ENCODE measurements around the gene SPATA25. TPM values are rescaled to one million over a fixed set of nuclear protein-coding genes. Genes with fewer than 3 reads are reported as not detected.

The SPATA25 gene
- polyA plus RNA-seq, 1 donor (not counting 4 experiments of a cell fraction or from before 2014, with no cell fraction given) = not detected

GRCh38 chr20:45861221-45862075 lies 26.0 kb downstream of the SPATA25 start:
- Histone ChIP-seq H3K9me1 (ENCODE audit: control insufficient read depth, extremely low read depth, insufficient read depth, low read length) (peaks cover 2% of the 10 kb centered on the region), H2AFZ (ENCODE audit: control insufficient read depth, low read length) (no peak overlapping the region), H3K4me3 (ENCODE audit: control insufficient read depth in 2 of 3, extremely low read depth in 1 of 3, insufficient read depth in 2 of 3, low read depth in 1 of 3, low read length in 3 of 3) (no peak overlapping the region), H3K79me2 (ENCODE audit: control insufficient read depth, insufficient read depth, low read length) (peaks cover 7% of the 10 kb centered on the region), H3K27ac (ENCODE audit: control insufficient read depth, insufficient read depth, low read length) (no peak overlapping the region), H3K4me2 (ENCODE audit: control insufficient read depth, extremely low read depth, insufficient read depth, low read depth, low read length) (no peak overlapping the region), H3K9me3 (ENCODE audit: control insufficient read depth, low read depth, low read length) (no peaks in the 10 kb centered on the region), H4K20me1 (ENCODE audit: control insufficient read depth, extremely low read depth, insufficient read depth, low read length) (no peaks in the 10 kb centered on the region), H3K4me1 (ENCODE audit: control insufficient read depth, extremely low read depth, insufficient read depth, low read length) (peaks cover 11% of the 10 kb centered on the region), H3K36me3 (ENCODE audit: control insufficient read depth in 2 of 2, extremely low read depth in 1 of 2, insufficient read depth in 2 of 2, low read length in 2 of 2) (no peaks in the 10 kb centered on the region), H3K27me3 (ENCODE audit: control insufficient read depth, extremely low read depth, insufficient read depth, low read length) (no peaks in the 10 kb centered on the region), H3K9ac (ENCODE audit: control insufficient read depth, extremely low read depth, insufficient read depth, low read length) (no peak overlapping the region)
- dilution Hi-C loops (cut with MboI; ENCODE audit: extremely low pct_ligation_motif_present, low sequenced_read_pairs) = no loop called here
- no peak for DNase-seq (ENCODE audit: low read depth, low spot score)
- no peak for FAIRE-seq
- TF ChIP-seq EZH2 (IDR thresholded peaks at IDR 0.05; ENCODE audit: low read length) (no peak), CTCF (optimal IDR thresholded peaks at IDR 0.05 in 1 of 3, IDR thresholded peaks at IDR 0.05 in 1 of 3, conservative IDR thresholded peaks at IDR 0.05 in 1 of 3; ENCODE audit: extremely low read depth in 1 of 3, insufficient read depth in 2 of 3, low read length in 3 of 3) (no peak)

- no peak overlapping the region for H2AFZ ChIP-seq (ENCODE audit: control insufficient read depth, low read length)
- no peak overlapping the region for H3K4me3 ChIP-seq (ENCODE audit: control insufficient read depth in 2 of 3, extremely low read depth in 1 of 3, insufficient read depth in 2 of 3, low read depth in 1 of 3, low read length in 3 of 3)
- no peaks in the 10 kb centered on the region for H3K9me3 ChIP-seq (ENCODE audit: control insufficient read depth, low read depth, low read length)
- peaks cover 2% of the 10 kb centered on the region for H3K9me1 ChIP-seq (ENCODE audit: control insufficient read depth, extremely low read depth, insufficient read depth, low read length)
- H3K79me2 ChIP-seq (ENCODE audit: control insufficient read depth, insufficient read depth, low read length) = peaks cover 14% of the 10 kb centered on the region
- peaks cover 17% of the 10 kb centered on the region for H3K4me1 ChIP-seq (ENCODE audit: control insufficient read depth, extremely low read depth, insufficient read depth, low read length)
- TF ChIP-seq CTCF (optimal IDR thresholded peaks at IDR 0.05 in 1 of 3, IDR thresholded peaks at IDR 0.05 in 1 of 3, conservative IDR thresholded peaks at IDR 0.05 in 1 of 3; ENCODE audit: extremely low read depth in 1 of 3, insufficient read depth in 2 of 3, low read length in 3 of 3) (no peak), EZH2 (IDR thresholded peaks at IDR 0.05; ENCODE audit: low read length) (no peak)
- no peaks in the 10 kb centered on the region for H4K20me1 ChIP-seq (ENCODE audit: control insufficient read depth, extremely low read depth, insufficient read depth, low read length)
- dilution Hi-C loops (cut with MboI; ENCODE audit: extremely low pct_ligation_motif_present, low sequenced_read_pairs) = no loop called here
- H3K27ac ChIP-seq (ENCODE audit: control insufficient read depth, insufficient read depth, low read length) = no peak overlapping the region
- no peaks in the 10 kb centered on the region for H3K27me3 ChIP-seq (ENCODE audit: control insufficient read depth, extremely low read depth, insufficient read depth, low read length)
- H3K4me2 ChIP-seq (ENCODE audit: control insufficient read depth, extremely low read depth, insufficient read depth, low read depth, low read length) = no peak overlapping the region
- H3K9ac ChIP-seq (ENCODE audit: control insufficient read depth, extremely low read depth, insufficient read depth, low read length) = no peak overlapping the region
- DNase-seq (ENCODE audit: low read depth, low spot score) (no peak), FAIRE-seq (no peak)
- no peaks in the 10 kb centered on the region for H3K36me3 ChIP-seq (ENCODE audit: control insufficient read depth in 2 of 2, extremely low read depth in 1 of 2, insufficient read depth in 2 of 2, low read length in 2 of 2)
Observed at GRCh38 chr20:45860560-45861220, 26.7 kb downstream of the SPATA25 start.
